ENCODE results near the gene TEKT5.

Gene TEKT5

DNA sequence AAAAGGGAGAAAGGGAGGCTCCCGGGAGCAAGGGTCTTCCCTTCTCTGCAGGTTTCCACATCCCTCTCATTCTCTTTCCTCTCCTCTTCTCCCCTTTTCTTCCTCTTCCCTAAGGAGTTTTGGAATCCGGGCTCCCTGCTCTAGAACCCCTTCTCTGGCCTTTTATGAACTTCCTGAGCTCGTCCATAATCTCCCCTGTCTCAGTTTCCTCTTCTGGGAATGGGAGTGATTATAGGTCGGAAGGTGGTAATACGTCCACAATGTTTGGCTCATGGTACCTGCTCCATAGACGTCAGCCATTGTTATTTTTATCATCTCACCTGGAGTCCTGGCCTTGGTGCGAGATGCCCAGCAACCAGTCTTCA lies 113.9 kb downstream of the TEKT5 start:
- TF ChIP-seq TAF1 (IDR thresholded peaks at IDR 0.05; ENCODE audit: low read depth, low read length): no peak
- TF ChIP-seq POLR2A (IDR thresholded peaks at IDR 0.05; ENCODE audit: low read depth, low read length): no peak
- no peak for TF ChIP-seq SPI1 (IDR thresholded peaks at IDR 0.05; ENCODE audit: low read depth, low read length)
- TF ChIP-seq PAX5 (IDR thresholded peaks at IDR 0.05; ENCODE audit: insufficient read depth, low read length, severe bottlenecking): no peak
- TF ChIP-seq POLR2AphosphoS5 (IDR thresholded peaks at IDR 0.05; ENCODE audit: low read depth, low read length): no peak
- TF ChIP-seq POU2F2 (IDR thresholded peaks at IDR 0.05; ENCODE audit: low read depth, low read length): no peak
- DNase-seq (ENCODE audit: insufficient read length, low spot score) (no peak), FAIRE-seq (no peak)

DNA sequence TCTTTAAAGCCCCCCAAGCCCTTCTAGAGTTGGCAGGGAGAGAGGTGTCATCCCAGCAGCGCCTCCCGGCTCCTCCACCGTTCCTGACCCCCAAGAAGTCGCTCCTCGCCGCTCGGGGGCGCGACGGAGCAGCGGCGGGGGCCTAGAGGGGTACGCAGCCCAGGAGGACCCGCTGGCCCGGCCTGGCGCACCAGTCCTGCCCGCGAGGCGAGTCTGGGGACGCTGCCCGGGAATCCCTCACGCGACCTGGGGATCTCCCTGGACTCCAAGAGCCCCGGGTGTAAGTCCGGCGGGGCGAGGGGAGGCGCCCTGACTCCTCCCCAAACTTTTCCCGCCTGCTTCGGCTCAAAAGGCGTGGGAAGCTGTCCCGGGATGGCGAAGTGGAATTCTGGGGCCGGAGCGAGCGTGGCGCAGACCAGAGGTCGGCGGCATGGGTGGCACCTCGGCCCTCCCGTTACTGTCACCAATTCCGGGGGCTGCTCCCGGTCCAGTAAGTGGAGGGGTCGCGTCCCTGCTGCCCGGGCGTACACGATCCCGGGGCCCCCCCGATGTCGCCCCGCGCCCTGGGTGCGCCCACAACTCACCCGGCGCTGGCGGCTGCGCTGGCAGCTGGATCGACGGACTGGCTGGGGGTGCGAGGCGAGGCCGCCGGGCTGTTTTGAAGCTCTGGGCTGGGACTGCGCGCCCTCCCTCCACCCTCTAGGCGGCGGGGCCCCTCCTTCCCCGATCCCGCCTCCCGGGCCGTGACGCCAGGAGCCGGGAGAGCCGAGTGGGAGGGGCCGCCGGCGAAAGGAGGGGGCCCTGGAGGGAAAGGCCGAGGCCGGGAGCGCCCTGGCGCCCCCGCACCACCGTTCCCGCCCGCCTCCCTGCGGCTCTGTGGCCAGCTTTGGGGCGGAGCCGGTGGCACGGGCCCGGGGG lies 114.5 kb downstream of the TEKT5 start, which contains the start of gene EMP2:
EMP2 (minus strand) TSS at position 634 of the 918 bp plus-strand sequence. CDS start 32,981 bp downstream, outside the sequence.
- TF ChIP-seq POU2F2 (IDR thresholded peaks at IDR 0.05; ENCODE audit: low read depth, low read length) (no peak), POLR2A (IDR thresholded peaks at IDR 0.05; ENCODE audit: low read depth, low read length) (no peak), TAF1 (IDR thresholded peaks at IDR 0.05; ENCODE audit: low read depth, low read length) (no peak), SPI1 (IDR thresholded peaks at IDR 0.05; ENCODE audit: low read depth, low read length) (no peak), PAX5 (IDR thresholded peaks at IDR 0.05; ENCODE audit: insufficient read depth, low read length, severe bottlenecking) (no peak), POLR2AphosphoS5 (IDR thresholded peaks at IDR 0.05; ENCODE audit: low read depth, low read length) (no peak)
- no peak for FAIRE-seq
- DNase-seq (ENCODE audit: insufficient read length, low spot score): peak; percentile 52

DNA sequence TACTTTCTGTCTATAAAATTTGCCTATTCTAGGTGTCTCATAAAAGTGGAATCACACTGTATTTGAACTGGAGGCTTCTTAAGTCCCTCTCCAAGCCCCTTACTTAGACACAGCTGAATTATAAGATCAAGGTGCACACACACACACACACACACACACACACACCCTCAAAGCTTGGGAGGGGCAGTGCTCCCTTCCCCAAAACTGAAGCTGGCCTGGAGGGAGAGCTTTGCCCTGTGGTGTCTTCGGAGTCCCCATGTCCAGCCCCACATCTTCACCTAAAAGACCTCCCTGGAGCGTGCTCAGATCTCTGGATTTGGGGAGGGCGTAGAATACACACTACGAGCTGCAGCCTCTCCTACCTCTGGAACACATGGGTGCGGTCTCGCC lies 115.2 kb downstream of the TEKT5 start:
- TF ChIP-seq POU2F2 (IDR thresholded peaks at IDR 0.05; ENCODE audit: low read depth, low read length) (no peak), POLR2A (IDR thresholded peaks at IDR 0.05; ENCODE audit: low read depth, low read length) (no peak), TAF1 (IDR thresholded peaks at IDR 0.05; ENCODE audit: low read depth, low read length) (no peak), POLR2AphosphoS5 (IDR thresholded peaks at IDR 0.05; ENCODE audit: low read depth, low read length) (no peak), PAX5 (IDR thresholded peaks at IDR 0.05; ENCODE audit: insufficient read depth, low read length, severe bottlenecking) (no peak), SPI1 (IDR thresholded peaks at IDR 0.05; ENCODE audit: low read depth, low read length) (no peak)
- FAIRE-seq: no peak
- no peak for DNase-seq (ENCODE audit: insufficient read length, low spot score)

DNA sequence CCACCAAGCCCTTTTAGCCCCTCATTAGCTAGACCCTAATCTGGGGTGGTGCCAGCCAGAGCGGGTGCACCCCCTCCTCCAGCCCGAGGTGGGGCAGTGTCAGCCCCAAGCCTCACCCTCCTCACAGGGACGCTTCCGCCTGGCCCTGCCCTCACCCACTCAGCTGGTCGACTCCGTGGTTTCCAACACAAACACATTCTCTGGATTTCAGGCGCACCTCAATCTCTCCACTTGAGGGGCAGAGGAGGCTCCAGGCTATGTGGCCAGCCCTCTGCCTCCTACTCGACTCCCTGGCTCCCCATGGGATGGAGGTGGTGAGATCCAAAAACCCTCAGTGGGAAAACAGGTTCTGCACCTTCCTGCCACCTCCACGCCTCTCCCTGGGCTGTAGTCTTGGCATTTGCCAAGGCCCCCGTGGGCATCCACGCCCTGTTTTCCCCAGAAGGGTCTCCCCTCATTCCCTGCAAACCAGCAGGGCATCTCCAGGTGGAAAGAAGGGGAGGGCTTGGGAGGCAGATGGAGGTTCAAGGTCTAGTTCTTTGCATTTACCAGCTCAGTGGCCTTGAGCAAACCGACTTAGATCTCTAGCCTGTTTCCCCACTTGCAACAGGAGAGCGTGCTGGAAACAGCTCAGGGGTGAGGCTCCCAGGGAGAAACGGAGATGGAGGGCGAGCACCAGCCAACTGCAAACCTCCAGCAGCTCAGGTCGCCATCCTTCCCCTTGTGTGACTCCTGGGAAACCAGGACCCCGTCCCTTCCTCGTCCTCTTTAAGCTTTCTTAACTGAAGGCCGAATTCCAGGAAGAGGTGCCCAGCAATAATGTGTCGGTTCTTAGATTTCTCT lies 116.0 kb downstream of the TEKT5 start:
- no peak for TF ChIP-seq POLR2AphosphoS5 (IDR thresholded peaks at IDR 0.05; ENCODE audit: low read depth, low read length)
- TF ChIP-seq POLR2A (IDR thresholded peaks at IDR 0.05; ENCODE audit: low read depth, low read length): no peak
- no peak for TF ChIP-seq SPI1 (IDR thresholded peaks at IDR 0.05; ENCODE audit: low read depth, low read length)
- TF ChIP-seq TAF1 (IDR thresholded peaks at IDR 0.05; ENCODE audit: low read depth, low read length): no peak
- no peak for TF ChIP-seq PAX5 (IDR thresholded peaks at IDR 0.05; ENCODE audit: insufficient read depth, low read length, severe bottlenecking)
- TF ChIP-seq POU2F2 (IDR thresholded peaks at IDR 0.05; ENCODE audit: low read depth, low read length): no peak
- no peak for FAIRE-seq
- DNase-seq (ENCODE audit: insufficient read length, low spot score): no peak

All from GM12891 (cell line).